GM12878 (cell line): ENCODE data around the gene RPLP2.

Experiments
- ATF7 ChIP-seq: fragments of 450-650 bp; IDR thresholded peaks from 2 replicates; pipeline ENCODE4 v1.6.1; 2016; ENCODE audit warnings: low read depth, mild to moderate bottlenecking
- EZH2 ChIP-seq: IDR thresholded peaks from 2 replicates; pipeline ENCODE4 v1.6.1; 2012; ENCODE audit warnings: low read depth, mild to moderate bottlenecking, control low read depth, inconsistent platforms, low read length, borderline replicate concordance; ENCODE audit not compliant: control insufficient read depth
- GABPA ChIP-seq: IDR thresholded peaks from 2 replicates; pipeline ENCODE4 v1.6.1; 2014; ENCODE audit warnings: antibody characterized with exemption, low read depth, mild to moderate bottlenecking, inconsistent platforms
- HDAC2 ChIP-seq: fragments of 200-600 bp; sonication (generic); IDR thresholded peaks from 2 replicates; pipeline ENCODE4 v1.6.1; 2017
- JUND ChIP-seq: IDR thresholded peaks from 2 replicates; pipeline ENCODE4 v1.6.1; 2012; ENCODE audit warnings: low read depth, mild to moderate bottlenecking, low read length, improper control_type of control experiment, moderate library complexity
- POLR2A ChIP-seq: IDR thresholded peaks from 2 replicates; pipeline ENCODE4 v1.6.1; 2011; ENCODE audit warnings: low read depth, mild to moderate bottlenecking, low read length
- SIX5 ChIP-seq: IDR thresholded peaks from 2 replicates; pipeline ENCODE4 v1.6.1; 2011; ENCODE audit warnings: mild to moderate bottlenecking, low read depth, low read length, moderate library complexity; ENCODE audit not compliant: severe bottlenecking
- SP1 ChIP-seq: IDR thresholded peaks from one replicate; pipeline ENCODE4 v1.6.1; 2011; ENCODE audit warnings: low read depth, low read length
- TAF1 ChIP-seq: IDR thresholded peaks from 2 replicates; pipeline ENCODE4 v1.6.1; 2011; ENCODE audit warnings: mild to moderate bottlenecking, low read depth, low read length, borderline replicate concordance
- YY1 ChIP-seq: IDR thresholded peaks from 2 replicates; pipeline ENCODE4 v1.6.1; 2011; ENCODE audit warnings: low read depth, mild to moderate bottlenecking, low read length
- TF ChIP-seq, protein P1 (sequence below): fragments of 450-650 bp; IDR thresholded peaks from 2 replicates; pipeline ENCODE4 v1.6.1; 2014; ENCODE audit warnings: mild to moderate bottlenecking
- TF ChIP-seq, protein P2 (sequence below): IDR thresholded peaks from 2 replicates; pipeline ENCODE4 v1.6.1; 2011; ENCODE audit warnings: low read depth, low read length, improper control_type of control experiment, borderline replicate concordance

DNA sequence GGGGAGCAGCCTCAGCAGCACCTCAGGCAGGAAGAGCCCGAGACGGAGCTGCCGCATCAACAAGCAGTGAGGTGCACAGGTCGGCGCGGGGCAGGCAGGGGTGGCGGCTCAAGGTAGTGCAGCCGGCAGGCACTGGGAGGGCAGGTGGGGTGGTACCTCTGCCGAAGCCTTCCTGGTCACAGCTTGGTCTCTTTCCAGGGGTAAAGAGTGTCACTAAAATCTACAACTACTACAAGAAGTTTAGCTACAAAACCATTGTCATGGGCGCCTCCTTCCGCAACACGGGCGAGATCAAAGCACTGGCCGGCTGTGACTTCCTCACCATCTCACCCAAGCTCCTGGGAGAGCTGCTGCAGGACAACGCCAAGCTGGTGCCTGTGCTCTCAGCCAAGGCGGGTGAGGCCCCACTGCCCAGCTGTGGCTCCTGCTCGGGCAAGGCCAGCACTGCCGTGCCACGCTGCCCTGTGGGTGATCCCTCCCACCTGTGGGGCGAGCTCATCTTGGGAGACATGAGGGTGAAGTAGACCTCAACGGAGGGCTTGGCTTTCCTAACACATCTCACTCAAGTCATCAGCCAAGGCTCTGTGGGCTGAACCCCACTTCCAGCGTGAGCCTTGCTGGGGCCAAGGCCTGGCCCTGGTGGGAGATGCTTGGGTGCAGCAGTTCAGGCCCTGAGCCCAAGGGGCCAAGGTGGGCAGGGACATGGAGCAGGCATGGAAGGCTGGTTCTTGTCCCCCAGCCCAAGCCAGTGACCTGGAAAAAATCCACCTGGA, 46.0 kb upstream of the RPLP2 start:
- TF ChIP-seq EZH2 = no peak
- no peak for TF ChIP-seq HDAC2
- no peak for TF ChIP-seq JUND
- peak; percentile 63 for TF ChIP-seq POLR2A
- no peak for TF ChIP-seq TAF1
- TF ChIP-seq, protein P1, sequence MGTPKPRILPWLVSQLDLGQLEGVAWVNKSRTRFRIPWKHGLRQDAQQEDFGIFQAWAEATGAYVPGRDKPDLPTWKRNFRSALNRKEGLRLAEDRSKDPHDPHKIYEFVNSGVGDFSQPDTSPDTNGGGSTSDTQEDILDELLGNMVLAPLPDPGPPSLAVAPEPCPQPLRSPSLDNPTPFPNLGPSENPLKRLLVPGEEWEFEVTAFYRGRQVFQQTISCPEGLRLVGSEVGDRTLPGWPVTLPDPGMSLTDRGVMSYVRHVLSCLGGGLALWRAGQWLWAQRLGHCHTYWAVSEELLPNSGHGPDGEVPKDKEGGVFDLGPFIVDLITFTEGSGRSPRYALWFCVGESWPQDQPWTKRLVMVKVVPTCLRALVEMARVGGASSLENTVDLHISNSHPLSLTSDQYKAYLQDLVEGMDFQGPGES = no peak
- TF ChIP-seq YY1 = no peak
- TF ChIP-seq SP1 = no peak
- no peak for TF ChIP-seq SIX5
- TF ChIP-seq GABPA = no peak
- TF ChIP-seq ATF7 = no peak
- TF ChIP-seq, protein P2, sequence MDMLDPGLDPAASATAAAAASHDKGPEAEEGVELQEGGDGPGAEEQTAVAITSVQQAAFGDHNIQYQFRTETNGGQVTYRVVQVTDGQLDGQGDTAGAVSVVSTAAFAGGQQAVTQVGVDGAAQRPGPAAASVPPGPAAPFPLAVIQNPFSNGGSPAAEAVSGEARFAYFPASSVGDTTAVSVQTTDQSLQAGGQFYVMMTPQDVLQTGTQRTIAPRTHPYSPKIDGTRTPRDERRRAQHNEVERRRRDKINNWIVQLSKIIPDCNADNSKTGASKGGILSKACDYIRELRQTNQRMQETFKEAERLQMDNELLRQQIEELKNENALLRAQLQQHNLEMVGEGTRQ = no peak
